ENCODE data around the gene NOTCH3.

- TF ChIP-seq CTCF (IDR thresholded peaks at IDR 0.05) (no peak), POLR2A (IDR thresholded peaks at IDR 0.05) (no peak)
These were observed 13.5 kb downstream of the NOTCH3 start for GRCh38 chr19:15187026-15188007.
